H9 (cell line): Measurements from ENCODE around the gene TRIM73. TPM values are rescaled to one million over a fixed set of nuclear protein-coding genes. Genes with fewer than 3 reads are reported as not detected.
"Not testable (repeated sequence)": the region's sequence is repeated elsewhere in the genome, so short reads cannot be mapped to it uniquely, and the experiment has no call there.

Experiments used
- DNase-seq: peaks from one replicate; pipeline ENCODE4 v3.0.0-alpha.2; 2017
- H2AFZ ChIP-seq: one replicate; pipeline ENCODE4 v1.6.1; 2013; ENCODE audit warnings: mild to moderate bottlenecking, low read length, control low read depth, moderate library complexity
- H2AK5ac ChIP-seq: 2 replicates; pipeline ENCODE4 v1.6.1; 2013; ENCODE audit warnings: low read length, control low read depth, mixed read lengths; ENCODE audit not compliant: insufficient read length
- H2BK120ac ChIP-seq: one replicate; pipeline ENCODE4 v1.6.1; 2013; ENCODE audit warnings: low read depth, mild to moderate bottlenecking, low read length, control low read depth, inconsistent platforms; ENCODE audit not compliant: poor library complexity, severe bottlenecking
- H2BK12ac ChIP-seq: 2 replicates; pipeline ENCODE4 v1.6.1; 2013; ENCODE audit warnings: low read length, control low read depth, mixed read lengths, low read depth; ENCODE audit not compliant: insufficient read length
- H2BK15ac ChIP-seq: 2 replicates; pipeline ENCODE4 v1.6.1; 2013; ENCODE audit warnings: low read depth, low read length, control low read depth
- H2BK20ac ChIP-seq: one replicate; pipeline ENCODE4 v1.6.1; 2013; ENCODE audit warnings: low read depth, mild to moderate bottlenecking, low read length, control low read depth, inconsistent platforms; ENCODE audit not compliant: poor library complexity, severe bottlenecking
- H2BK5ac ChIP-seq: 2 replicates; pipeline ENCODE4 v1.6.1; 2013; ENCODE audit warnings: low read length, control low read depth, mixed read lengths; ENCODE audit not compliant: insufficient read length
- H3K14ac ChIP-seq: 2 replicates; pipeline ENCODE4 v1.6.1; 2013; ENCODE audit warnings: low read length, control low read depth; ENCODE audit not compliant: insufficient read depth
- H3K18ac ChIP-seq: 2 replicates; pipeline ENCODE4 v1.6.1; 2013; ENCODE audit warnings: low read depth, mild to moderate bottlenecking, mixed read lengths, low read length, control low read depth; ENCODE audit not compliant: insufficient read length
- H3K23ac ChIP-seq: 2 replicates; pipeline ENCODE4 v1.6.1; 2013; ENCODE audit warnings: low read length, control low read depth, mixed read lengths, low read depth; ENCODE audit not compliant: insufficient read length
- H3K23me2 ChIP-seq: 2 replicates; pipeline ENCODE4 v1.6.1; 2013; ENCODE audit warnings: low read depth, mild to moderate bottlenecking, mixed read lengths, low read length, control low read depth; ENCODE audit not compliant: insufficient read length, poor library complexity, severe bottlenecking
- H3K27ac ChIP-seq: 2 replicates; pipeline ENCODE4 v1.5.1; 2013; ENCODE audit warnings: low read length, control low read depth, mixed read lengths, low read depth; ENCODE audit not compliant: insufficient read length
- H3K27me3 ChIP-seq: 2 replicates; pipeline ENCODE4 v1.6.1; 2013; ENCODE audit warnings: low read length, control low read depth, inconsistent platforms; ENCODE audit not compliant: insufficient read depth
- H3K4ac ChIP-seq: 2 replicates; pipeline ENCODE4 v1.6.1; 2013; ENCODE audit warnings: low read depth, mild to moderate bottlenecking, control low read depth, inconsistent platforms, low read length, moderate library complexity
- H3K4me1 ChIP-seq: 2 replicates; pipeline ENCODE4 v1.6.1; 2013; ENCODE audit warnings: low read length, control low read depth, inconsistent platforms; ENCODE audit not compliant: insufficient read depth
- H3K4me2 ChIP-seq: 2 replicates; pipeline ENCODE4 v1.6.1; 2013; ENCODE audit warnings: low read length, control low read depth, mixed read lengths; ENCODE audit not compliant: insufficient read length, insufficient read depth
- H3K56ac ChIP-seq: 2 replicates; pipeline ENCODE4 v1.6.1; 2013; ENCODE audit warnings: low read depth, mild to moderate bottlenecking, mixed read lengths, low read length, control low read depth; ENCODE audit not compliant: insufficient read length
- H3K79me1 ChIP-seq: 2 replicates; pipeline ENCODE4 v1.6.1; 2013; ENCODE audit warnings: low read depth, mild to moderate bottlenecking, moderate library complexity, low read length, control low read depth, inconsistent platforms; ENCODE audit not compliant: insufficient read depth, poor library complexity, severe bottlenecking
- H3K79me2 ChIP-seq: 2 replicates; pipeline ENCODE4 v1.6.1; 2013; ENCODE audit warnings: low read length, control low read depth, inconsistent platforms; ENCODE audit not compliant: insufficient read depth
- H3K9ac ChIP-seq: 2 replicates; pipeline ENCODE4 v1.6.1; 2013; ENCODE audit warnings: low read length, control low read depth, mixed read lengths; ENCODE audit not compliant: insufficient read length; ENCODE audit errors: extremely low read depth
- H3K9me3 ChIP-seq: one replicate; pipeline ENCODE4 v1.6.1; 2013; ENCODE audit warnings: low read depth, low read length, inconsistent platforms; ENCODE audit not compliant: control insufficient read depth
- H3T11ph ChIP-seq: one replicate; pipeline ENCODE4 v1.6.1; 2013; ENCODE audit warnings: mild to moderate bottlenecking, low read length, control low read depth, inconsistent platforms
- H4K20me1 ChIP-seq: one replicate; pipeline ENCODE4 v1.6.1; 2013; ENCODE audit not compliant: control insufficient read depth, insufficient read length, insufficient read depth
- H4K5ac ChIP-seq: 2 replicates; pipeline ENCODE4 v1.6.1; 2013; ENCODE audit warnings: low read depth, mild to moderate bottlenecking, mixed read lengths, low read length, control low read depth; ENCODE audit not compliant: insufficient read length
- H4K8ac ChIP-seq: replicated peaks from 2 replicates; pipeline ENCODE4 v1.6.1; 2013; ENCODE audit warnings: low read length, control low read depth, mixed read lengths, low read depth; ENCODE audit not compliant: insufficient read length
- H4K91ac ChIP-seq: 2 replicates; pipeline ENCODE4 v1.6.1; 2013; ENCODE audit warnings: low read depth, mild to moderate bottlenecking, moderate library complexity, mixed read lengths, low read length, control low read depth; ENCODE audit not compliant: insufficient read length
- H3K27ac Mint-ChIP-seq, 3 experiments: 2 replicates in 2 of 3; 3 replicates in 1 of 3; pipeline ENCODE4 v1.8.0; 2020 to 2021; ENCODE audit warnings: mixed read lengths in 3 of 3, mild to moderate bottlenecking in 1 of 3, moderate library complexity in 1 of 3
- H3K27me3 Mint-ChIP-seq: 2 replicates; pipeline ENCODE4 v1.8.0; 2021; ENCODE audit warnings: low read depth, mild to moderate bottlenecking, moderate library complexity, mixed read lengths
- H3K36me3 Mint-ChIP-seq, 3 experiments: 2 replicates in 2 of 3; 3 replicates in 1 of 3; pipeline ENCODE4 v1.8.0; 2020 to 2021; ENCODE audit warnings: low read depth in 3 of 3, mixed read lengths in 3 of 3; ENCODE audit not compliant: insufficient read depth in 1 of 3
- H3K4me1 Mint-ChIP-seq, 2 experiments: 2 replicates each; pipeline ENCODE4 v1.8.0; 2020; ENCODE audit warnings: mixed read lengths in 2 of 2
- H3K4me3 Mint-ChIP-seq, 2 experiments: 2 replicates in 1 of 2; 3 replicates in 1 of 2; pipeline ENCODE4 v1.8.0; 2020 to 2021; ENCODE audit warnings: mild to moderate bottlenecking in 2 of 2, mixed read lengths in 2 of 2, moderate library complexity in 1 of 2
- H3K9me3 Mint-ChIP-seq, 2 experiments: 2 replicates in 1 of 2; 3 replicates in 1 of 2; pipeline ENCODE4 v1.8.0; 2020; ENCODE audit warnings: mild to moderate bottlenecking in 2 of 2, mixed read lengths in 2 of 2, moderate library complexity in 1 of 2
- WGBS: extraction: QIAGEN DNeasy Blood & Tissue Kit; methylation state at CpG from one replicate; pipeline ENCODE4 v1.1.7; 2013; ENCODE audit warnings: missing lambda C conversion rate, low lambda C conversion rate, mixed read lengths; ENCODE audit not compliant: insufficient read length; ENCODE audit errors: extremely low coverage; 5-methylcytosine and 5-hydroxymethylcytosine counted together
- total RNA-seq: library from RNA; stranded (reverse); gene quantifications from 2 replicates; pipeline ENCODE4 v1.2.1, GENCODE V29; 2021

Gene TRIM73
- total RNA-seq, 1 experiment from 2014 or later = 2.9 TPM

DNA sequence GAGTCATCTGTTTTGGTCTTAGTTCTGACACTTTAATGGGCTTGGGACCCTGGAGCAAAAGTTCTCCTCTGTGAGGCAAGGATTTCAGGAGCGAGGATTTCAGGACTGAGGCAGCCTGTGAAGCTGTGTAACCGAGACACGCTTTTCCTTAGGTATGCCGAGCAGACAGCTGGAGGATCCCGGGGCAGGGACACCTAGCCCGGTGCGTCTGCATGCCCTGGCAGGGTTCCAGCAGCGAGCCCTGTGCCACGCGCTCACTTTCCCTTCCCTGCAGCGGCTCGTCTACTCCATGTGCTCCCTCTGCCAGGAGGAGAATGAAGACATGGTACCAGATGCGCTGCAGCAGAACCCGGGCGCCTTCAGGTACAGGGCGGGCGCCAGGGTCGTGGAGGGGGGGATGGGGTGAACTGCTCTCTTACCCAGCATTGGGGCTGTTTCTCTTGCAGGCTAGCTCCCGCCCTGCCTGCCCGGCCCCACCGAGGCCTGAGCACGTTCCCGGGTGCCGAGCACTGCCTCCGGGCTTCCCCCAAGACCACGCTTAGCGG lies 20.5 kb downstream of the TRIM73 start:
- not testable (repeated sequence) for H3T11ph ChIP-seq, H2BK120ac ChIP-seq, H3K27me3 ChIP-seq, H3K4me3 Mint-ChIP-seq, H3K27me3 Mint-ChIP-seq, H3K23ac ChIP-seq, H2BK12ac ChIP-seq, H3K79me2 ChIP-seq, H3K27ac ChIP-seq, H3K9me3 Mint-ChIP-seq, DNase-seq, H4K5ac ChIP-seq, H2BK15ac ChIP-seq, H3K79me1 ChIP-seq, H4K91ac ChIP-seq, H3K4me1 ChIP-seq, H3K9me3 ChIP-seq, H3K23me2 ChIP-seq, H3K14ac ChIP-seq, H4K8ac ChIP-seq, H4K20me1 ChIP-seq, H3K9ac ChIP-seq, H3K4ac ChIP-seq, H2BK5ac ChIP-seq, H3K27ac Mint-ChIP-seq, H2AK5ac ChIP-seq, H2BK20ac ChIP-seq, H2AFZ ChIP-seq, H3K4me1 Mint-ChIP-seq, H3K56ac ChIP-seq, H3K18ac ChIP-seq, H3K4me2 ChIP-seq
- H3K36me3 Mint-ChIP-seq = peaks cover 8 to 32% (median 30%) of the 10 kb centered on the region in 3 experiments
- WGBS = no CpG with 5 or more reads among the region's 27 CpGs

DNA sequence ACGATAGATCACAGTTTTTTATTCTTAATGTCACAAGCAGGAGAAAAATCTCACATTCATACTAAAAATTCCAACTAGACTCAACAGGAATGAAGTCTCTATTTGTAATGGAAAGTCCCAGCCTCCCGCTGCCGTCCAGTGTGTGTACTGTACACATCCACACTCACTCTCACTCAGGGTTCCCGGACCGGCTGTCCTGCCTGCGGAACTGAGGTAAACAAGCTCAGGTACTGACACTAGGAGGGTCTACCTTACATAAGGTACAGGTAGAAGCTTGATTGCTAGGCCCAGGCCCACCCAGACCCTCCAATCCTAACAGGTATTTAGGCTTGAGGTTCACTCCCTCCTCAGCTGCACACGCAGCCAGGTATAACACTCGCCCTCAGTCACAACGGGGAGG lies 21.4 kb downstream of the TRIM73 start:
- H2AFZ ChIP-seq, H3K4me1 ChIP-seq, H3K9me3 Mint-ChIP-seq, H3K18ac ChIP-seq, H2BK120ac ChIP-seq, H3K27ac ChIP-seq, H3K9me3 ChIP-seq, H3K14ac ChIP-seq, H3K56ac ChIP-seq, H3T11ph ChIP-seq, H2BK15ac ChIP-seq, H3K4me2 ChIP-seq, H3K23ac ChIP-seq, H4K20me1 ChIP-seq, H2AK5ac ChIP-seq, H3K9ac ChIP-seq, H4K91ac ChIP-seq, H3K27me3 Mint-ChIP-seq, H4K8ac ChIP-seq, H3K4me3 Mint-ChIP-seq, H2BK20ac ChIP-seq, H2BK12ac ChIP-seq, H3K27me3 ChIP-seq, H4K5ac ChIP-seq, H3K79me2 ChIP-seq, H3K79me1 ChIP-seq, DNase-seq, H3K4ac ChIP-seq, H3K27ac Mint-ChIP-seq, H3K4me1 Mint-ChIP-seq, H3K23me2 ChIP-seq, H2BK5ac ChIP-seq: not testable (repeated sequence)
- H3K36me3 Mint-ChIP-seq = peaks cover 11 to 37% (median 35%) of the 10 kb centered on the region in 3 experiments
- no CpG with 5 or more reads among the region's 9 CpGs for WGBS
